H54 (cell line): ENCODE data around the gene VEZT.
"Not testable (repeated sequence)": the region's sequence is repeated elsewhere in the genome, so short reads cannot be mapped to it uniquely, and the experiment has no call there.

Experiments used
- DNase-seq: peaks from one replicate; pipeline ENCODE4 v3.0.0; 2011; ENCODE audit warnings: low spot score, mixed read lengths; ENCODE audit not compliant: insufficient read length
- FAIRE-seq: peaks from 3 replicates; lab custom pipeline; 2011; peaks lifted over from hg19 to GRCh38; lab: Jason Lieb, UNC
- POLR2A ChIP-seq: IDR thresholded peaks from 2 replicates; pipeline ENCODE4 v1.6.1; 2011; ENCODE audit warnings: low read depth, mild to moderate bottlenecking, low read length

The VEZT gene

GRCh38 chr12:95319694-95320331 lies 102.2 kb downstream of the VEZT start:
- DNase-seq (no peak), FAIRE-seq (no peak)
- no peak for TF ChIP-seq POLR2A

- no peak for DNase-seq
- TF ChIP-seq POLR2A = no peak
- no peak for FAIRE-seq
These were observed 104.1 kb downstream of the VEZT start for GRCh38 chr12:95321516-95322246.

- no peak for TF ChIP-seq POLR2A
- DNase-seq (no peak), FAIRE-seq (no peak)
These were observed 104.7 kb downstream of the VEZT start for GRCh38 chr12:95322326-95322725.

- DNase-seq (no peak), FAIRE-seq (no peak)
- TF ChIP-seq POLR2A = no peak
These were observed 105.6 kb downstream of the VEZT start for GRCh38 chr12:95323212-95323611.

- not testable (repeated sequence) for FAIRE-seq, DNase-seq
These were observed 106.6 kb downstream of the VEZT start for GRCh38 chr12:95324246-95324645.

- no peak for TF ChIP-seq POLR2A
These were observed 107.9 kb downstream of the VEZT start for GRCh38 chr12:95325501-95325900.

GRCh38 chr12:95326445-95326844 lies 108.8 kb downstream of the VEZT start:
- FAIRE-seq (peak; percentile 52), DNase-seq (no peak)
- TF ChIP-seq POLR2A = no peak

More at GRCh38 chr12:95325501-95325900, 107.9 kb downstream of the VEZT start:
- no peak for DNase-seq
- FAIRE-seq = no peak

- FAIRE-seq (no peak), DNase-seq (no peak)
- no peak for TF ChIP-seq POLR2A
These were observed 109.2 kb downstream of the VEZT start for GRCh38 chr12:95326855-95327254.

GRCh38 chr12:95328708-95329107 lies 111.1 kb downstream of the VEZT start:
- no peak for TF ChIP-seq POLR2A
- FAIRE-seq = no peak
- no peak for DNase-seq

GRCh38 chr12:95335948-95336347 lies 118.3 kb downstream of the VEZT start:
- no peak for DNase-seq
- TF ChIP-seq POLR2A = no peak
- FAIRE-seq = no peak

GRCh38 chr12:95336387-95337067 lies 118.9 kb downstream of the VEZT start:
- FAIRE-seq (no peak), DNase-seq (no peak)
- no peak for TF ChIP-seq POLR2A

GRCh38 chr12:95337146-95337545 lies 119.5 kb downstream of the VEZT start:
- no peak for FAIRE-seq
- no peak for TF ChIP-seq POLR2A
- DNase-seq = no peak

GRCh38 chr12:95339086-95339788 lies 121.6 kb downstream of the VEZT start:
- FAIRE-seq (no peak), DNase-seq (no peak)
- no peak for TF ChIP-seq POLR2A

GRCh38 chr12:95342008-95342407 lies 124.4 kb downstream of the VEZT start:
- no peak for TF ChIP-seq POLR2A
- no peak for DNase-seq
- no peak for FAIRE-seq
